HepG2 (cell line): ENCODE data around the gene KDM2B. TPM values are rescaled to one million over a fixed set of nuclear protein-coding genes. Genes with fewer than 3 reads are reported as not detected.
A peak's percentile ranks its signal among the peaks of the same experiment; 100 is the strongest.

Experiments
- ATF7-NPFF ChIP-seq: sonication (generic); formaldehyde crosslinking; IDR thresholded peaks from 2 replicates; pipeline ENCODE4 v1.8.1; 2023; ENCODE audit warnings: mild to moderate bottlenecking, low read depth, missing genetic modification reagents, moderate library complexity
- BCL6 ChIP-seq: IDR thresholded peaks from 2 replicates; pipeline ENCODE4 v1.6.1; 2016; ENCODE audit warnings: missing genetic modification reagents, missing compliant biosample characterization
- DRAP1 ChIP-seq: IDR thresholded peaks from 2 replicates; pipeline ENCODE4 v1.6.1; 2016; ENCODE audit warnings: missing genetic modification reagents, missing compliant biosample characterization
- ETS1 ChIP-seq: sonication (generic); formaldehyde crosslinking; IDR thresholded peaks from 2 replicates; pipeline ENCODE4 v1.4.0; 2020; ENCODE audit warnings: missing genetic modification reagents
- HMGXB4 ChIP-seq, 2 experiments: sonication (generic) in 1 of 2; formaldehyde crosslinking in 1 of 2; IDR thresholded peaks; 2 replicates each; pipeline versions ENCODE4 v1.4.0 to v1.6.1; 2018 to 2020; ENCODE audit warnings: missing genetic modification reagents in 2 of 2, borderline replicate concordance in 1 of 2, low read depth in 1 of 2, mild to moderate bottlenecking in 1 of 2, missing biosample characterization in 1 of 2
- HNRNPUL1 ChIP-seq: fragments of 200-400 bp; formaldehyde crosslinking; IDR thresholded peaks from 2 replicates; pipeline ENCODE4 v1.6.1; 2017; ENCODE audit warnings: low read depth, mild to moderate bottlenecking, low read length, moderate library complexity
- IRF2 ChIP-seq: IDR thresholded peaks from 2 replicates; pipeline ENCODE4 v1.6.1; 2018; ENCODE audit warnings: missing genetic modification reagents, missing compliant biosample characterization
- KAT2B ChIP-seq: fragments of 150-350 bp; IDR thresholded peaks from 2 replicates; pipeline ENCODE4 v1.6.1; 2014; ENCODE audit warnings: low read depth, low read length, borderline replicate concordance
- KDM4B ChIP-seq: sonication (generic); formaldehyde crosslinking; IDR thresholded peaks from 2 replicates; pipeline ENCODE4 v1.4.0; 2020; ENCODE audit warnings: missing genetic modification reagents
- MBD4 ChIP-seq: IDR thresholded peaks from 2 replicates; pipeline ENCODE4 v1.6.1; 2012; ENCODE audit warnings: low read length, inconsistent platforms, borderline replicate concordance
- REST ChIP-seq, 2 experiments: IDR thresholded peaks; 2 replicates each; pipeline ENCODE4 v1.6.1; 2011 to 2012; ENCODE audit warnings: low read length in 2 of 2, borderline replicate concordance in 1 of 2, low read depth in 1 of 2, mild to moderate bottlenecking in 1 of 2, moderate library complexity in 1 of 2
- TARDBP ChIP-seq: sonication (generic); formaldehyde crosslinking; IDR thresholded peaks from 2 replicates; pipeline ENCODE4 v1.8.0; 2022; ENCODE audit warnings: mild to moderate bottlenecking, missing genetic modification reagents
- THAP11 ChIP-seq: IDR thresholded peaks from 2 replicates; pipeline ENCODE4 v1.6.1; 2016; ENCODE audit warnings: missing biosample characterization, missing genetic modification reagents
- THAP9 ChIP-seq: sonication (generic); formaldehyde crosslinking; IDR thresholded peaks from 2 replicates; pipeline ENCODE4; 2020; ENCODE audit warnings: missing genetic modification reagents, mild to moderate bottlenecking, borderline replicate concordance
- ZFY ChIP-seq: sonication (generic); formaldehyde crosslinking; IDR thresholded peaks from 2 replicates; pipeline ENCODE4 v1.4.0; 2020; ENCODE audit warnings: missing genetic modification reagents
- ZNF329 ChIP-seq: sonication (generic); formaldehyde crosslinking; IDR thresholded peaks from 2 replicates; pipeline ENCODE4 v1.9.0; 2021; ENCODE audit warnings: low read depth, mild to moderate bottlenecking, missing genetic modification reagents
- ZNF496 ChIP-seq: sonication (generic); formaldehyde crosslinking; IDR thresholded peaks from 2 replicates; pipeline ENCODE4 v1.8.1; 2023; ENCODE audit warnings: mild to moderate bottlenecking, moderate library complexity, missing genetic modification reagents; ENCODE audit not compliant: insufficient replicate concordance
- ZNF652 ChIP-seq: IDR thresholded peaks from 2 replicates; pipeline ENCODE4 v1.6.1; 2016; ENCODE audit warnings: low read depth, borderline replicate concordance
- ZNF816 ChIP-seq: sonication (generic); formaldehyde crosslinking; IDR thresholded peaks from 2 replicates; pipeline ENCODE4 v1.8.0; 2022; ENCODE audit warnings: missing genetic modification reagents, mild to moderate bottlenecking, borderline replicate concordance
- polyA plus RNA-seq, 8 experiments: library from polyadenylated mRNA; depleted of rRNA in 3 of 8; stranded (reverse) in 7 of 8; unstranded in 1 of 8; fragments of >200 nt; fragmentation: Illumina TruSeq in 4 of 8; extraction: Trizol in 4 of 8; gene quantifications; 2 replicates each; pipeline versions ENCODE4 v1.2.1 to v1.2.3, GENCODE V29; 2011 to 2016; ENCODE audit warnings: low read depth in 4 of 8, missing spikeins in 1 of 8, mixed read lengths in 1 of 8; ENCODE audit not compliant: insufficient read depth in 1 of 8
- total RNA-seq, 5 experiments: library from RNA; depleted of rRNA; stranded (reverse); fragments of >200 nt; fragmentation: Illumina TruSeq; extraction: Trizol; gene quantifications; 2 replicates each; pipeline ENCODE4 v1.2.3, GENCODE V29; 2016; ENCODE audit warnings: low read depth in 1 of 5

Gene KDM2B
- total and polyA plus RNA-seq, 2 of the 13 experiments (the other 11 are each of a cell fraction or from before 2014, with no cell fraction given), result 17.5 to 26.1 TPM

GRCh38 chr12:121516437-121517011 lies 64.3 kb downstream of the KDM2B start (continued):
- TF ChIP-seq THAP9 (CRISPR knock-in tag), result no peak
- no peak for TF ChIP-seq KAT2B
- TF ChIP-seq ZNF816 (CRISPR knock-in tag), result peak; percentile 95; the same call in 1 of the 2 replicates
- no peak for TF ChIP-seq TARDBP
- peak; percentile 66 for TF ChIP-seq BCL6 (CRISPR knock-in tag)
- TF ChIP-seq IRF2 (CRISPR knock-in tag), result peak; percentile 70; the same call in 1 of the 2 replicates
- peak in 1 of 2 experiments; percentile 81; a peak in 1 of 4 replicates for TF ChIP-seq HMGXB4 (CRISPR knock-in tag; IDR thresholded peaks at IDR 0.05; ENCODE audit: borderline replicate concordance in 1 of 2, low read depth in 1 of 2)
- TF ChIP-seq HNRNPUL1, result no peak
- TF ChIP-seq ZNF329, result no peak
- TF ChIP-seq ETS1, result peak; percentile 71; the same call in 1 of the 2 replicates
- TF ChIP-seq ZNF652, result peak; percentile 81
- TF ChIP-seq ZNF496, result no peak
- TF ChIP-seq REST (IDR thresholded peaks at IDR 0.05; ENCODE audit: borderline replicate concordance in 1 of 2, low read depth in 1 of 2, low read length in 2 of 2), result peak in 1 of 2 experiments; percentile 22; a peak in 1 of 4 replicates
- peak; percentile 68; the same call in 1 of the 2 replicates for TF ChIP-seq ATF7-NPFF (CRISPR knock-in tag)
- no peak for TF ChIP-seq KDM4B
- TF ChIP-seq MBD4, result no peak; the same call in 1 of the 2 replicates
- peak; percentile 62 for TF ChIP-seq DRAP1 (CRISPR knock-in tag)
- TF ChIP-seq THAP11 (CRISPR knock-in tag), result peak; percentile 78
- peak; percentile 47; the same call in 1 of the 2 replicates for TF ChIP-seq ZFY (CRISPR knock-in tag)
